Measurements from ENCODE around the gene LIMD2. TPM values are rescaled to one million over a fixed set of nuclear protein-coding genes. Genes with fewer than 3 reads are reported as not detected.

The LIMD2 gene
- total RNA-seq, 2 donors from 2014 or later: 6.6 to 9.6 TPM

GRCh38 chr17:63647065-63647725, 52.7 kb downstream of the LIMD2 start:
- intact Hi-C loops (cut with DNase I): no loop called here
- DNase-seq: no peak

GRCh38 chr17:63646488-63646806, 53.5 kb downstream of the LIMD2 start:
- intact Hi-C loops (cut with DNase I): no loop called here
- peak in 1 of 2 donors; percentile 8 for ATAC-seq

More at GRCh38 chr17:63647065-63647725, 52.7 kb downstream of the LIMD2 start:
- no peak for ATAC-seq

More at GRCh38 chr17:63646488-63646806, 53.5 kb downstream of the LIMD2 start:
- DNase-seq: no peak

Other genes with a start within 250 kb of the LIMD2 start
- gene ACE, start 223.1 kb downstream of the LIMD2 start, total RNA-seq: 1 to 10 TPM; 4.3 to 7.0 TPM
- not detected for gene KCNH6, start 176.8 kb downstream of the LIMD2 start, total RNA-seq
- 10 to 100 TPM; 43.5 to 49.5 TPM for gene DCAF7, start 149.6 kb downstream of the LIMD2 start, total RNA-seq
- gene TACO1, start 99.2 kb downstream of the LIMD2 start, total RNA-seq: 10 to 100 TPM; 32.4 to 33.6 TPM
- gene MAP3K3, start 77.7 kb downstream of the LIMD2 start, total RNA-seq: 10 to 100 TPM; 38.2 to 45.3 TPM
- gene STRADA, start 41.7 kb upstream of the LIMD2 start, total RNA-seq: 10 to 100 TPM; 21.2 to 23.7 TPM
- gene CCDC47, start 73.5 kb upstream of the LIMD2 start, total RNA-seq: 100 to 1,000 TPM in 1 of 2 donors, 10 to 100 TPM in 1; 88.9 to 139 TPM
- gene DDX42, start 74.0 kb upstream of the LIMD2 start, total RNA-seq: 10 to 100 TPM; 45.2 to 74.2 TPM
- gene PSMC5, start 127.3 kb upstream of the LIMD2 start, total RNA-seq: 100 to 1,000 TPM; 122 to 143 TPM
- 10 to 100 TPM; 33.1 to 38.1 TPM for gene FTSJ3, start 127.5 kb upstream of the LIMD2 start, total RNA-seq
- 10 to 100 TPM; 33.9 to 37.1 TPM for gene SMARCD2, start 142.6 kb upstream of the LIMD2 start, total RNA-seq
- gene CSH2, start 173.6 kb upstream of the LIMD2 start, total RNA-seq: not detected
- gene GH2, start 181.8 kb upstream of the LIMD2 start, total RNA-seq: not detected
- gene CSH1, start 196.4 kb upstream of the LIMD2 start, total RNA-seq: not detected
- gene CSHL1, start 211.1 kb upstream of the LIMD2 start, total RNA-seq: not detected
- not detected for gene GH1, start 218.7 kb upstream of the LIMD2 start, total RNA-seq
- 1 to 10 TPM; 4.8 to 7.5 TPM for gene CD79B, start 232.2 kb upstream of the LIMD2 start, total RNA-seq